ENCODE data around the gene EFCAB7. TPM values are rescaled to one million over a fixed set of nuclear protein-coding genes. Genes with fewer than 3 reads are reported as not detected.

Gene EFCAB7
- polyA plus RNA-seq, 1 donor (not counting 4 experiments of a cell fraction or from before 2014, with no cell fraction given): 4.9 TPM

DNA sequence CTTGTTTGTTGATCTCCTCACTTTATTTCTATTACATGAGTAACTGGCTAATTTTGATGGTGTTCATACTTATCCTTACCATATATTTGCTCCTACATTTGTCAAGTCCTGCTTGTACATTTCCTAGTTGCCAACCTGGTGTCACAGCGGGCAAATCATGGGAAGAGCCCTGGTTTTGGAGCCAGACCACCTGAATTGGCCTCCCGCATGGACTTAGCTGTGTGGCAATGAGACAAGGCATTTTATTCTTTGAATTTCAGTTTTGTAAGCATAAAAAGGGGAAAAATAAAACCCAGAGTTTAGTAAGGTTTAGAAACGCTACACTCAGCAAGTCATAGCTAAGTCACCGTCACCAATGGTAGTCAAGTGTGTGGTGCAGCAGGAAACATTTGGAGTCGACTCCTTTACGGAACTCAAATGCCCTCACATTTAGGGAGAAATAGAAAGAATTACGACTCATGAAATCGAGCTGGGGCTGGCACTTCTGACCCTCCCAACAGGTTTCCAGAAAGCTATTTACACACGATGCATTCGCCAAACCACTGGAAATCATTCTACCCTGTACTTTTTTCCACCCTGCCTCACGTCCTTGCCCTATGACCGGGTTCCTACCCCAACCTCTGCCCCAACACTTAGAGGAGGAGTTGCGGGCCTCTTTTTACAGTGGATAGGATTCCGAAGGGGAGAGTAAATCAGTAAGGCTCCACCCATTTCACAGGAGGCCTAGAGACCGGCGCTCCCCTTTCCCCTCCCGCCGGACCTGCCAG, 69.4 kb downstream of the EFCAB7 start:
- Histone ChIP-seq H3K4me1 (ENCODE audit: control insufficient read depth, extremely low read depth, insufficient read depth, low read length) (peaks cover 6% of the 10 kb centered on the region), H3K4me3 (ENCODE audit: control insufficient read depth in 2 of 3, extremely low read depth in 1 of 3, insufficient read depth in 2 of 3, low read depth in 1 of 3, low read length in 3 of 3) (peak overlapping the region; percentile 85 to 93 (median 87)), H3K27me3 (ENCODE audit: control insufficient read depth, extremely low read depth, insufficient read depth, low read length) (no peaks in the 10 kb centered on the region), H3K36me3 (ENCODE audit: control insufficient read depth in 2 of 2, extremely low read depth in 1 of 2, insufficient read depth in 2 of 2, low read length in 2 of 2) (no peaks in the 10 kb centered on the region), H3K27ac (ENCODE audit: control insufficient read depth, insufficient read depth, low read length) (peak overlapping the region; percentile 84), H3K9me3 (ENCODE audit: control insufficient read depth, low read depth, low read length) (no peaks in the 10 kb centered on the region), H4K20me1 (ENCODE audit: control insufficient read depth, extremely low read depth, insufficient read depth, low read length) (no peaks in the 10 kb centered on the region), H3K4me2 (ENCODE audit: control insufficient read depth, extremely low read depth, insufficient read depth, low read depth, low read length) (peak overlapping the region; percentile 92), H3K79me2 (ENCODE audit: control insufficient read depth, insufficient read depth, low read length) (peaks cover 7% of the 10 kb centered on the region), H2AFZ (ENCODE audit: control insufficient read depth, low read length) (peak overlapping the region; percentile 98), H3K9me1 (ENCODE audit: control insufficient read depth, extremely low read depth, insufficient read depth, low read length) (peaks cover 2% of the 10 kb centered on the region), H3K9ac (ENCODE audit: control insufficient read depth, extremely low read depth, insufficient read depth, low read length) (peak overlapping the region; percentile 87)
- DNase-seq (ENCODE audit: low read depth, low spot score) (no peak), FAIRE-seq (no peak)
- TF ChIP-seq, protein P1, sequence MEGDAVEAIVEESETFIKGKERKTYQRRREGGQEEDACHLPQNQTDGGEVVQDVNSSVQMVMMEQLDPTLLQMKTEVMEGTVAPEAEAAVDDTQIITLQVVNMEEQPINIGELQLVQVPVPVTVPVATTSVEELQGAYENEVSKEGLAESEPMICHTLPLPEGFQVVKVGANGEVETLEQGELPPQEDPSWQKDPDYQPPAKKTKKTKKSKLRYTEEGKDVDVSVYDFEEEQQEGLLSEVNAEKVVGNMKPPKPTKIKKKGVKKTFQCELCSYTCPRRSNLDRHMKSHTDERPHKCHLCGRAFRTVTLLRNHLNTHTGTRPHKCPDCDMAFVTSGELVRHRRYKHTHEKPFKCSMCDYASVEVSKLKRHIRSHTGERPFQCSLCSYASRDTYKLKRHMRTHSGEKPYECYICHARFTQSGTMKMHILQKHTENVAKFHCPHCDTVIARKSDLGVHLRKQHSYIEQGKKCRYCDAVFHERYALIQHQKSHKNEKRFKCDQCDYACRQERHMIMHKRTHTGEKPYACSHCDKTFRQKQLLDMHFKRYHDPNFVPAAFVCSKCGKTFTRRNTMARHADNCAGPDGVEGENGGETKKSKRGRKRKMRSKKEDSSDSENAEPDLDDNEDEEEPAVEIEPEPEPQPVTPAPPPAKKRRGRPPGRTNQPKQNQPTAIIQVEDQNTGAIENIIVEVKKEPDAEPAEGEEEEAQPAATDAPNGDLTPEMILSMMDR (optimal IDR thresholded peaks at IDR 0.05 in 1 of 3, IDR thresholded peaks at IDR 0.05 in 1 of 3, conservative IDR thresholded peaks at IDR 0.05 in 1 of 3; ENCODE audit: extremely low read depth in 1 of 3, insufficient read depth in 2 of 3, low read length in 3 of 3): no peak
- no peak for TF ChIP-seq EZH2 (IDR thresholded peaks at IDR 0.05; ENCODE audit: low read length)
- dilution Hi-C loops (cut with MboI; ENCODE audit: extremely low pct_ligation_motif_present, low sequenced_read_pairs): loop anchor here (25.0 kb wide), 1 partner anchor 645 kb away; no protein-coding TSS in a partner anchor

DNA sequence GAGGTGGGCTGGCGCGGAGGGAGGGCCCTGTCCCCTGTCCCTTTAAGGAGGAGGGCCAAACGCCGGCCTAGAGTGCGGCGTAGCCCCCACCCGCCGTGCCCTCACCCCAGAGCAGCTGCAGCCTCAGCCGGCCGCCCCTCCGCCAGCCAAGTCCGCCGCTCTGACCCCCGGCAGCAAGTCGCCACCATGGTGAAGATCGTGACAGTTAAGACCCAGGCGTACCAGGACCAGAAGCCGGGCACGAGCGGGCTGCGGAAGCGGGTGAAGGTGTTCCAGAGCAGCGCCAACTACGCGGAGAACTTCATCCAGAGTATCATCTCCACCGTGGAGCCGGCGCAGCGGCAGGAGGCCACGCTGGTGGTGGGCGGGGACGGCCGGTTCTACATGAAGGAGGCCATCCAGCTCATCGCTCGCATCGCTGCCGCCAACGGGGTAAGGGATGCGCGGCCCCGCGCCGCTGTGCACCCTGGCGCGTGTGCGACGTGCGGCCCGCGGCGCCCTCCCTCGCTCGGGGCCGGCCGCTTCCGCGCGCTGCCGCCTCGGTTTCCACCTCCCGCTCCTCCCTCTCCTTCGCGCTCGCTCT, 70.1 kb downstream of the EFCAB7 start, which contains the start of gene PGM1:
Gene PGM1 (plus strand): TSS at position 109 of the 583 bp plus-strand sequence. CDS start 78 bp downstream, at position 187.
- peak within 1 kb of the TSS; percentile 92 for H3K4me2 ChIP-seq (ENCODE audit: control insufficient read depth, extremely low read depth, insufficient read depth, low read depth, low read length)
- peak within 1 kb of the TSS; percentile 85 to 93 (median 87) for H3K4me3 ChIP-seq (ENCODE audit: control insufficient read depth in 2 of 3, extremely low read depth in 1 of 3, insufficient read depth in 2 of 3, low read depth in 1 of 3, low read length in 3 of 3)
- FAIRE-seq: no peak
- H3K9me1 ChIP-seq (ENCODE audit: control insufficient read depth, extremely low read depth, insufficient read depth, low read length): peaks cover 2% of the 10 kb centered on the region
- H3K9me3 ChIP-seq (ENCODE audit: control insufficient read depth, low read depth, low read length): no peaks in the 10 kb centered on the region
- H2AFZ ChIP-seq (ENCODE audit: control insufficient read depth, low read length): peak within 1 kb of the TSS; percentile 98
- H3K79me2 ChIP-seq (ENCODE audit: control insufficient read depth, insufficient read depth, low read length): peaks cover 7% of the 10 kb centered on the region
- TF ChIP-seq EZH2 (IDR thresholded peaks at IDR 0.05; ENCODE audit: low read length): no peak
- TF ChIP-seq, protein P1 (optimal IDR thresholded peaks at IDR 0.05 in 1 of 3, IDR thresholded peaks at IDR 0.05 in 1 of 3, conservative IDR thresholded peaks at IDR 0.05 in 1 of 3; ENCODE audit: extremely low read depth in 1 of 3, insufficient read depth in 2 of 3, low read length in 3 of 3): no peak
- no peaks in the 10 kb centered on the region for H4K20me1 ChIP-seq (ENCODE audit: control insufficient read depth, extremely low read depth, insufficient read depth, low read length)
- H3K27me3 ChIP-seq (ENCODE audit: control insufficient read depth, extremely low read depth, insufficient read depth, low read length): no peaks in the 10 kb centered on the region
- no peaks in the 10 kb centered on the region for H3K36me3 ChIP-seq (ENCODE audit: control insufficient read depth in 2 of 2, extremely low read depth in 1 of 2, insufficient read depth in 2 of 2, low read length in 2 of 2)
- H3K4me1 ChIP-seq (ENCODE audit: control insufficient read depth, extremely low read depth, insufficient read depth, low read length): peaks cover 6% of the 10 kb centered on the region
- peak within 1 kb of the TSS; percentile 84 for H3K27ac ChIP-seq (ENCODE audit: control insufficient read depth, insufficient read depth, low read length)
- peak within 1 kb of the TSS; percentile 87 for H3K9ac ChIP-seq (ENCODE audit: control insufficient read depth, extremely low read depth, insufficient read depth, low read length)
- dilution Hi-C loops (cut with MboI; ENCODE audit: extremely low pct_ligation_motif_present, low sequenced_read_pairs): loop anchor here (25.0 kb wide), 1 partner anchor 644 kb away; no protein-coding TSS in a partner anchor
- no peak for DNase-seq (ENCODE audit: low read depth, low spot score)
